Left colon (tissue), 2 donors: ENCODE measurements around the gene HAPLN1. TPM values are rescaled to one million over a fixed set of nuclear protein-coding genes. Genes with fewer than 3 reads are reported as not detected.

Experiments used
- ATAC-seq: fragments of 200-7000 bp; cut with Tn5 transposase; one replicate; pipeline ENCODE4 v1.9.1; 2020; ENCODE audit warnings: mild to moderate bottlenecking, moderate library complexity
- DNase-seq, 2 donors: peaks; one replicate each; pipeline ENCODE4 v3.0.0-alpha.2; 2020
- intact Hi-C, 2 donors: fragments of 100-400 bp; cut with DNase I in 1 of 2; cut with micrococcal nuclease in 1 of 2; formaldehyde crosslinking; loops; one replicate each; pipeline versions ENCODE4 v1.11.2 to v1.14.0; 2022; cut with DNase I, micrococcal nuclease
- total RNA-seq, 2 donors: library from RNA; stranded (reverse); fragmentation: NEBNext Ultra II Directional; extraction: Animal tissue kit (Norgen Biotek cat#: 25700); gene quantifications; one replicate each; pipeline ENCODE4 v1.2.1, GENCODE V29; 2021
- donor health status: DM: no; HTN: no; CAD: no.
- donor health status: DM: yes; HTN: yes; CAD: no.

HAPLN1 gene
- total RNA-seq, 2 donors from 2014 or later: 6.7 to 9.1 TPM

- intact Hi-C loops: no loop called here
- ATAC-seq (peak; percentile 85), DNase-seq (peak; percentile 84 to 91)
Measured at GRCh38 chr5:83721953-83722901, 1.6 kb upstream of the HAPLN1 start.

GRCh38 chr5:83718936-83719495 is 1.6 kb downstream of the HAPLN1 start:
- no peak for ATAC-seq
- DNase-seq: no peak
- intact Hi-C loops: no loop called here

- DNase-seq: no peak
- peak; percentile 49 for ATAC-seq
- intact Hi-C loops: no loop called here
Measured at GRCh38 chr5:83718195-83718825, 2.3 kb downstream of the HAPLN1 start.

- no peak for ATAC-seq
- no peak for DNase-seq
- intact Hi-C loops: no loop called here
Measured at GRCh38 chr5:83715236-83716065, 5.2 kb downstream of the HAPLN1 start.

- no peak for ATAC-seq
- DNase-seq: no peak
- intact Hi-C loops: no loop called here
Measured at GRCh38 chr5:83714810-83715209, 5.8 kb downstream of the HAPLN1 start.

GRCh38 chr5:83711982-83712601 is 8.6 kb downstream of the HAPLN1 start:
- DNase-seq: peak in 1 of 2 donors; percentile 43
- intact Hi-C loops: no loop called here
- peak; percentile 64 for ATAC-seq

GRCh38 chr5:83709973-83710372 is 10.7 kb downstream of the HAPLN1 start:
- ATAC-seq (no peak), DNase-seq (no peak)
- intact Hi-C loops: no loop called here

- intact Hi-C loops: no loop called here
- ATAC-seq: no peak
- DNase-seq: no peak
Measured at GRCh38 chr5:83708170-83708569, 12.5 kb downstream of the HAPLN1 start.

- no peak for ATAC-seq
- intact Hi-C loops: no loop called here
Measured at GRCh38 chr5:83703059-83703458, 17.6 kb downstream of the HAPLN1 start.

GRCh38 chr5:83701886-83702285 is 18.8 kb downstream of the HAPLN1 start:
- intact Hi-C loops: no loop called here
- no peak for DNase-seq
- ATAC-seq: no peak

More at GRCh38 chr5:83703059-83703458, 17.6 kb downstream of the HAPLN1 start:
- no peak for DNase-seq

- DNase-seq (no peak), ATAC-seq (no peak)
- intact Hi-C loops: no loop called here
Measured at GRCh38 chr5:83689881-83690280, 30.8 kb downstream of the HAPLN1 start.

- ATAC-seq: no peak
- no peak for DNase-seq
- intact Hi-C loops: no loop called here
Measured at GRCh38 chr5:83688281-83688680, 32.4 kb downstream of the HAPLN1 start.

GRCh38 chr5:83687124-83687619 is 33.5 kb downstream of the HAPLN1 start:
- DNase-seq (no peak), ATAC-seq (no peak)
- intact Hi-C loops: no loop called here

GRCh38 chr5:83686251-83686650 is 34.4 kb downstream of the HAPLN1 start:
- DNase-seq (no peak), ATAC-seq (no peak)
- intact Hi-C loops: no loop called here

GRCh38 chr5:83683836-83684235 is 36.8 kb downstream of the HAPLN1 start:
- no peak for DNase-seq
- intact Hi-C loops: no loop called here
- no peak for ATAC-seq

- ATAC-seq: no peak
- no peak for DNase-seq
- intact Hi-C loops: no loop called here
Measured at GRCh38 chr5:83672646-83673045, 48.0 kb downstream of the HAPLN1 start.

GRCh38 chr5:83672158-83672557 is 48.5 kb downstream of the HAPLN1 start:
- DNase-seq (no peak), ATAC-seq (no peak)
- intact Hi-C loops: no loop called here

GRCh38 chr5:83665631-83666030 is 55.0 kb downstream of the HAPLN1 start:
- intact Hi-C loops: no loop called here
- no peak for ATAC-seq
- no peak for DNase-seq
